IPS-15b (cell line): ENCODE measurements around the gene FRMD4B.

Source experiments
- H3K27me3 ChIP-seq: one replicate; pipeline ENCODE4 v1.6.1; 2013; ENCODE audit warnings: low read length; ENCODE audit not compliant: control insufficient read depth, insufficient read depth
- H3K36me3 ChIP-seq: one replicate; pipeline ENCODE4 v1.6.1; 2013; ENCODE audit warnings: low read length; ENCODE audit not compliant: control insufficient read depth, insufficient read depth
- H3K4me1 ChIP-seq: one replicate; pipeline ENCODE4 v1.6.1; 2013; ENCODE audit warnings: mild to moderate bottlenecking, low read length; ENCODE audit not compliant: control insufficient read depth, insufficient read depth
- H3K4me3 ChIP-seq: one replicate; pipeline ENCODE4 v1.5.1; 2013; ENCODE audit warnings: low read depth, low read length
- H3K9ac ChIP-seq: one replicate; pipeline ENCODE4 v1.6.1; 2013; ENCODE audit warnings: low read depth, mild to moderate bottlenecking, low read length
- H3K9me3 ChIP-seq: one replicate; pipeline ENCODE4 v1.6.1; 2013; ENCODE audit warnings: mild to moderate bottlenecking, low read length; ENCODE audit not compliant: control insufficient read depth, insufficient read depth

Gene FRMD4B

DNA sequence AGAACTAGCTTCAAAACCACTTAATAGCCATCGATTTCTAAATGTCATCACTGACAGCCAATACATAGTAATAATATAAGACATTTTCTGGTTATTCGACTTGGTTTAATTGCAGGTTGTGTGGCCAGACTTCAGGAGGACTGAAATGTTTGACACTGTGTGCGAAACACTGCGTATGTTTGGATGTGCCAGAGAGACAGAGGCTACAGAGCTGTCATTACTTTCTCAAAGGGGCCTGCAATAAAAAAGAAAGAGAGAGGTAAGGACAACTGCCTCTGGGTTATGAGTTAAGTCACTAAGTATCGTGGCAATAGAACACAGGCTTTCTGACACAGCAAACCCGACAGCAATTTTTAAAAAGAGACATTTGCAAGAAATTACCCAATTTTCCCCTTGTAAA is 264.4 kb downstream of the FRMD4B start:
- Histone ChIP-seq H3K4me3 (no peak overlapping the region), H3K27me3 (no peaks in the 10 kb centered on the region), H3K36me3 (no peaks in the 10 kb centered on the region), H3K4me1 (no peaks in the 10 kb centered on the region), H3K9me3 (no peaks in the 10 kb centered on the region), H3K9ac (no peak overlapping the region)

DNA sequence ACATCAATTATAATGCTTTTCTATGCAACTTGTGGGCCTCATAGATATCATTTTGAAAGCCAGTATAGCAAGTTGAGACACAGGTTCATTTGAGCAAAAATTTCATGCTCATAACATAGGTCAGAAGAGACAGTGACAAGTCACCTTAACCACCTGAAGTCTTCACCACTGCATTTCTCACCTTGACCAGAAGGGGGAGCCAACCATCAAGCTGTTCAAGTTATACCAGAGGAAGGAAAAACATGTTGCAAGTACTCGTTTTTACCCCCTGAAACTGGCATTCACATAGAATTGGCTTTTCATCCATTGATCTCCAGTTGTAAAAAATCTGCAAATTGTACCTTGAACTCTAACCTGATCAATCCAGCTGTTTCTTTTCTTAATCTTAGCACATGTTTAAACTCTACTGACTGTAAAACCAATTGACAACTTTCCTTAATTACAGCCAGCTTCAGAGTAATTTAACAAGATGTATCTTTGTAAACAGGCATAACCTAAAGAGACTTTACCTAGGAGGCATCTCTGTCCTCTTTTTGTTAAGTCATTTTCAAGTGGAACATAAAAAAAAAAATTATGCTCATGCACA is 264.9 kb downstream of the FRMD4B start:
- no peak overlapping the region for H3K4me3 ChIP-seq
- no peaks in the 10 kb centered on the region for H3K4me1 ChIP-seq
- no peaks in the 10 kb centered on the region for H3K9me3 ChIP-seq
- no peak overlapping the region for H3K9ac ChIP-seq
- no peaks in the 10 kb centered on the region for H3K27me3 ChIP-seq
- no peaks in the 10 kb centered on the region for H3K36me3 ChIP-seq
